Trophoblast cell (in vitro differentiated cells and primary cell): ENCODE measurements around the gene FBXO42.
"Not testable (repeated sequence)": the region's sequence is repeated elsewhere in the genome, so short reads cannot be mapped to it uniquely, and the experiment has no call there.

Source experiments
- DNase-seq, 2 donors: peaks; one replicate each; pipeline ENCODE4 v3.0.0-alpha.2; 2016
- H2AFZ ChIP-seq: 2 replicates; pipeline ENCODE4 v1.6.1; 2013; ENCODE audit warnings: low read length, moderate library complexity, mild to moderate bottlenecking; ENCODE audit not compliant: insufficient read depth, poor library complexity
- H2AK5ac ChIP-seq: 2 replicates; pipeline ENCODE4 v1.6.1; 2013; ENCODE audit warnings: mild to moderate bottlenecking, low read length
- H2BK120ac ChIP-seq: 2 replicates; pipeline ENCODE4 v1.6.1; 2013; ENCODE audit warnings: low read length, mild to moderate bottlenecking, moderate library complexity; ENCODE audit not compliant: insufficient read depth, poor library complexity
- H2BK12ac ChIP-seq: 2 replicates; pipeline ENCODE4 v1.6.1; 2013; ENCODE audit warnings: mild to moderate bottlenecking, low read length, moderate library complexity
- H2BK5ac ChIP-seq: 2 replicates; pipeline ENCODE4 v1.6.1; 2013; ENCODE audit warnings: low read length, low read depth, moderate library complexity, mild to moderate bottlenecking; ENCODE audit not compliant: poor library complexity
- H3K14ac ChIP-seq: 2 replicates; pipeline ENCODE4 v1.6.1; 2013; ENCODE audit warnings: mild to moderate bottlenecking, low read length
- H3K18ac ChIP-seq: 2 replicates; pipeline ENCODE4 v1.6.1; 2013; ENCODE audit warnings: mild to moderate bottlenecking, low read length
- H3K23ac ChIP-seq: 2 replicates; pipeline ENCODE4 v1.6.1; 2013; ENCODE audit warnings: low read length
- H3K27ac ChIP-seq: 2 replicates; pipeline ENCODE4 v1.5.1; 2013; ENCODE audit warnings: low read depth, mild to moderate bottlenecking, inconsistent platforms, low read length, moderate library complexity
- H3K27me3 ChIP-seq: 2 replicates; pipeline ENCODE4 v1.6.1; 2013; ENCODE audit warnings: inconsistent platforms, mild to moderate bottlenecking, low read length, moderate library complexity; ENCODE audit not compliant: insufficient read depth
- H3K36me3 ChIP-seq, 2 experiments: 1 replicate in 1 of 2; 2 replicates in 1 of 2; pipeline ENCODE4 v1.6.1; 2013; ENCODE audit warnings: low read length in 2 of 2, mild to moderate bottlenecking in 2 of 2, moderate library complexity in 1 of 2; ENCODE audit not compliant: insufficient read depth in 2 of 2, control insufficient read depth in 1 of 2
- H3K4ac ChIP-seq: 2 replicates; pipeline ENCODE4 v1.6.1; 2013; ENCODE audit warnings: low read depth, mild to moderate bottlenecking, low read length, moderate library complexity
- H3K4me1 ChIP-seq, 2 experiments: 1 replicate in 1 of 2; 2 replicates in 1 of 2; pipeline ENCODE4 v1.6.1; 2013; ENCODE audit warnings: low read length in 2 of 2, mild to moderate bottlenecking in 2 of 2, moderate library complexity in 1 of 2; ENCODE audit not compliant: insufficient read depth in 2 of 2, control insufficient read depth in 1 of 2
- H3K4me2 ChIP-seq: 2 replicates; pipeline ENCODE4 v1.6.1; 2013; ENCODE audit warnings: inconsistent platforms, mild to moderate bottlenecking, low read length, moderate library complexity
- H3K4me3 ChIP-seq: 2 replicates; pipeline ENCODE4 v1.5.1; 2013; ENCODE audit warnings: mild to moderate bottlenecking, low read depth, low read length, inconsistent platforms
- H3K79me1 ChIP-seq: one replicate; pipeline ENCODE4 v1.6.1; 2013; ENCODE audit warnings: low read length
- H3K79me2 ChIP-seq: 2 replicates; pipeline ENCODE4 v1.6.1; 2013; ENCODE audit warnings: low read length, mild to moderate bottlenecking; ENCODE audit not compliant: control insufficient read depth, insufficient read depth, poor library complexity
- H3K9ac ChIP-seq: 2 replicates; pipeline ENCODE4 v1.6.1; 2013; ENCODE audit warnings: mild to moderate bottlenecking, low read length
- H3K9me3 ChIP-seq: 2 replicates; pipeline ENCODE4 v1.6.1; 2013; ENCODE audit warnings: low read depth, mild to moderate bottlenecking, control low read depth, inconsistent platforms, low read length; ENCODE audit not compliant: insufficient read depth
- H4K12ac ChIP-seq: 2 replicates; pipeline ENCODE4 v1.6.1; 2013; ENCODE audit warnings: low read depth, mild to moderate bottlenecking, low read length, moderate library complexity
- H4K8ac ChIP-seq: 2 replicates; pipeline ENCODE4 v1.6.1; 2013; ENCODE audit warnings: low read depth, mild to moderate bottlenecking, low read length, moderate library complexity
- H4K91ac ChIP-seq: one replicate; pipeline ENCODE4 v1.6.1; 2013; ENCODE audit warnings: low read depth, mild to moderate bottlenecking, low read length, moderate library complexity
- WGBS: extraction: QIAGEN DNeasy Blood & Tissue Kit; methylation state at CpG from one replicate; pipeline ENCODE4 v1.1.7; 2013; ENCODE audit warnings: missing lambda C conversion rate; ENCODE audit not compliant: insufficient read length, insufficient coverage; ENCODE audit errors: extremely low coverage; 5-methylcytosine and 5-hydroxymethylcytosine counted together

Gene FBXO42

GRCh38 chr1:16213544-16213943, 138.7 kb downstream of the FBXO42 start:
- H3K27ac ChIP-seq = not testable (repeated sequence)
- no CpG with 5 or more reads among the region's 3 CpGs for WGBS

GRCh38 chr1:16213013-16213412, 139.3 kb downstream of the FBXO42 start:
- no peak overlapping the region for H2AFZ ChIP-seq
- no peak overlapping the region for H4K12ac ChIP-seq
- H3K9me3 ChIP-seq = peaks cover 3% of the 10 kb centered on the region
- H3K23ac ChIP-seq = no peak overlapping the region
- H3K27me3 ChIP-seq = no peaks in the 10 kb centered on the region
- peak overlapping the region; percentile 1 for H2BK12ac ChIP-seq
- no peak overlapping the region for H3K4me3 ChIP-seq
- H3K79me2 ChIP-seq = peaks cover 4% of the 10 kb centered on the region
- peak overlapping the region; percentile 1 for H2AK5ac ChIP-seq
- no peak overlapping the region for H3K18ac ChIP-seq
- H3K36me3 ChIP-seq = no peaks in the 10 kb centered on the region
- H3K9ac ChIP-seq = no peak overlapping the region
- peak overlapping the region; percentile 15 for H2BK5ac ChIP-seq
- no CpG with 5 or more reads among the region's 3 CpGs for WGBS
- peaks cover 12% of the 10 kb centered on the region for H3K79me1 ChIP-seq
- H3K27ac ChIP-seq = no peak overlapping the region
- peak overlapping the region; percentile 67 for H3K4me2 ChIP-seq
- no peak for DNase-seq
- peak overlapping the region; percentile 16 for H2BK120ac ChIP-seq
- H3K4me1 ChIP-seq = peaks cover 28 to 34% of the 10 kb centered on the region in 2 experiments
- H4K8ac ChIP-seq = peak overlapping the region; percentile 5
- H3K14ac ChIP-seq = no peak overlapping the region
- H3K4ac ChIP-seq = no peak overlapping the region
- peak overlapping the region; percentile 38 for H4K91ac ChIP-seq

More at GRCh38 chr1:16213544-16213943, 138.7 kb downstream of the FBXO42 start:
- not testable (repeated sequence) for H3K4me3 ChIP-seq, H3K4ac ChIP-seq, DNase-seq, H3K4me2 ChIP-seq, H3K9ac ChIP-seq, H4K8ac ChIP-seq, H3K27me3 ChIP-seq, H3K79me2 ChIP-seq, H4K12ac ChIP-seq, H3K9me3 ChIP-seq, H2BK5ac ChIP-seq, H3K14ac ChIP-seq, H2BK12ac ChIP-seq, H3K23ac ChIP-seq, H4K91ac ChIP-seq, H3K36me3 ChIP-seq, H2BK120ac ChIP-seq, H2AK5ac ChIP-seq, H3K18ac ChIP-seq, H2AFZ ChIP-seq
- Histone ChIP-seq H3K4me1 (peaks cover 28 to 34% of the 10 kb centered on the region in 2 experiments), H3K79me1 (peaks cover 12% of the 10 kb centered on the region)

- Histone ChIP-seq H3K9ac (peak within 1 kb of the TSS; percentile 64), H3K4me2 (peak within 1 kb of the TSS; percentile 67), H3K27ac (peak within 1 kb of the TSS; percentile 28), H3K4me3 (peak within 1 kb of the TSS; percentile 58), H3K14ac (peak within 1 kb of the TSS; percentile 63), H3K4me1 (peaks cover 28 to 33% of the 10 kb centered on the region in 2 experiments), H2BK120ac (peak within 1 kb of the TSS; percentile 72), H3K79me1 (peaks cover 14% of the 10 kb centered on the region), H3K4ac (peak within 1 kb of the TSS; percentile 26), H3K18ac (peak within 1 kb of the TSS; percentile 89), H2BK12ac (peak within 1 kb of the TSS; percentile 37), H2AFZ (peak within 1 kb of the TSS; percentile 68), H3K27me3 (no peaks in the 10 kb centered on the region), H4K91ac (peak within 1 kb of the TSS; percentile 94), H2BK5ac (peak within 1 kb of the TSS; percentile 45), H3K9me3 (peaks cover 1% of the 10 kb centered on the region), H4K8ac (peak within 1 kb of the TSS; percentile 72), H3K36me3 (no peaks in the 10 kb centered on the region), H3K79me2 (peaks cover 4% of the 10 kb centered on the region), H3K23ac (no peak within 1 kb of the TSS), H4K12ac (peak within 1 kb of the TSS; percentile 75), H2AK5ac (peak within 1 kb of the TSS; percentile 75)
- WGBS = no CpG with 5 or more reads among the region's 14 CpGs
- no peak for DNase-seq
Observed at GRCh38 chr1:16212251-16212961, 139.9 kb downstream of the FBXO42 start, which contains the start of gene ARHGEF19. Gene ARHGEF19, minus strand, starts transcription at chr1:16212652. Its CDS starts 3,598 bp downstream, at chr1:16209054.

GRCh38 chr1:16211824-16212223, 140.5 kb downstream of the FBXO42 start:
- peak overlapping the region; percentile 38 for H3K4me3 ChIP-seq
- peak overlapping the region; percentile 72 for H4K8ac ChIP-seq
- peaks cover 4% of the 10 kb centered on the region for H3K79me2 ChIP-seq
- H2AFZ ChIP-seq = peak overlapping the region; percentile 68
- H3K4me1 ChIP-seq = peaks cover 26 to 31% of the 10 kb centered on the region in 2 experiments
- peak overlapping the region; percentile 89 for H3K18ac ChIP-seq
- no CpG with 5 or more reads among the region's 6 CpGs for WGBS
- no peaks in the 10 kb centered on the region for H3K27me3 ChIP-seq
- peak overlapping the region; percentile 67 for H3K4me2 ChIP-seq
- DNase-seq = no peak
- peak overlapping the region; percentile 45 for H2BK5ac ChIP-seq
- H4K12ac ChIP-seq = peak overlapping the region; percentile 75
- H3K9ac ChIP-seq = peak overlapping the region; percentile 64
- peak overlapping the region; percentile 72 for H2BK120ac ChIP-seq
- H3K9me3 ChIP-seq = peaks cover 1% of the 10 kb centered on the region
- no peak overlapping the region for H3K23ac ChIP-seq
- H3K14ac ChIP-seq = peak overlapping the region; percentile 63
- H2BK12ac ChIP-seq = peak overlapping the region; percentile 37
- H3K36me3 ChIP-seq = no peaks in the 10 kb centered on the region
- peaks cover 18% of the 10 kb centered on the region for H3K79me1 ChIP-seq
- H3K27ac ChIP-seq = no peak overlapping the region
- H2AK5ac ChIP-seq = peak overlapping the region; percentile 75
- peak overlapping the region; percentile 94 for H4K91ac ChIP-seq
- H3K4ac ChIP-seq = peak overlapping the region; percentile 26
